D721Med (cell line): Measurements from ENCODE around the gene CCDC178.
"Not testable (repeated sequence)": the region's sequence is repeated elsewhere in the genome, so short reads cannot be mapped to it uniquely, and the experiment has no call there.

Experiments used
- DNase-seq: peaks from one replicate; pipeline ENCODE4 v3.0.0; 2011; ENCODE audit warnings: low spot score; ENCODE audit not compliant: insufficient read length
- FAIRE-seq: peaks from 2 replicates; lab custom pipeline; 2011; peaks lifted over from hg19 to GRCh38; lab: Jason Lieb, UNC
- TF ChIP-seq, protein P1 (sequence below): IDR thresholded peaks from 2 replicates; pipeline ENCODE4 v1.5.1; 2012; ENCODE audit warnings: mild to moderate bottlenecking, control low read depth; ENCODE audit not compliant: insufficient read depth; ENCODE audit errors: missing control alignments

Gene CCDC178

DNA sequence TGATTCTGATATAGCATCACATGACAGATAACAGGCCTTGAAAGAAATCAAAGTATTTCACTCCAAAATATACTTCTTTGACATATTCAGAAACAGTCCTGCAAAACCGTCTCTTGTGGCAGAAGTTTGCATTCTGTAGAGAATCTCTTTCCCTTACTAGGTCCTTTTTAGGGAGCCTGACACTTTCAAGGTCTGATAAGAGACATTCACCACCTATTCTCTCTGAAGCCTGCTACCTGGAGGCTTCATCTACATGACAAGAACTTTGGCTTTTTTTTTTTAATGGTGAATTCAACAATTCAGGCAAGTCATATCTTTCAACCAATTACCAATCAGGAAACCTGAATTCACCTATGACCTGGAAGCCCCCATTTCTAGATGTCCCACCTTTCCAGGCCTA is 83.8 kb downstream of the CCDC178 start:
- peak; percentile 46 for FAIRE-seq
- TF ChIP-seq, protein P1, sequence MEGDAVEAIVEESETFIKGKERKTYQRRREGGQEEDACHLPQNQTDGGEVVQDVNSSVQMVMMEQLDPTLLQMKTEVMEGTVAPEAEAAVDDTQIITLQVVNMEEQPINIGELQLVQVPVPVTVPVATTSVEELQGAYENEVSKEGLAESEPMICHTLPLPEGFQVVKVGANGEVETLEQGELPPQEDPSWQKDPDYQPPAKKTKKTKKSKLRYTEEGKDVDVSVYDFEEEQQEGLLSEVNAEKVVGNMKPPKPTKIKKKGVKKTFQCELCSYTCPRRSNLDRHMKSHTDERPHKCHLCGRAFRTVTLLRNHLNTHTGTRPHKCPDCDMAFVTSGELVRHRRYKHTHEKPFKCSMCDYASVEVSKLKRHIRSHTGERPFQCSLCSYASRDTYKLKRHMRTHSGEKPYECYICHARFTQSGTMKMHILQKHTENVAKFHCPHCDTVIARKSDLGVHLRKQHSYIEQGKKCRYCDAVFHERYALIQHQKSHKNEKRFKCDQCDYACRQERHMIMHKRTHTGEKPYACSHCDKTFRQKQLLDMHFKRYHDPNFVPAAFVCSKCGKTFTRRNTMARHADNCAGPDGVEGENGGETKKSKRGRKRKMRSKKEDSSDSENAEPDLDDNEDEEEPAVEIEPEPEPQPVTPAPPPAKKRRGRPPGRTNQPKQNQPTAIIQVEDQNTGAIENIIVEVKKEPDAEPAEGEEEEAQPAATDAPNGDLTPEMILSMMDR, result no peak
- DNase-seq, result no peak

DNA sequence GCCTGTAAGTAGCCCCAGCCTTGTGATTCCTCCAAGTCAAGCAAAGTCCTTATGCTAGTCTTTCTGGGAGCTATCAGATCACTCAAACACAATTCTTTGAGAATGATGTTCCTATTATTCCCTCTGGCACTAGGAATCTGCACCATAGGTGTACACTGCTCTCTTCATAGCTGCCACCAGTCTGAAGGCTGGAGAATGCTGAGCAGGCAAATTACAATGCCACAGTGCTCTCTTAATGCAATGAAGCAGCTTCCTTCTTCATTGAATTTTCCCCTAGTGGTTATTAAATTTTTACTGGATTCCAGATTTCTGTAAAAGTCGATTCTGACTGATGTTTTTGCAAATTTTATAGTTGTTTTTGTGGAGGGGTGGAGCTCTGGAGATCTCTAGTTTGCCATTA is 84.8 kb downstream of the CCDC178 start:
- no peak for DNase-seq
- no peak for FAIRE-seq
- TF ChIP-seq, protein P1, result no peak

DNA sequence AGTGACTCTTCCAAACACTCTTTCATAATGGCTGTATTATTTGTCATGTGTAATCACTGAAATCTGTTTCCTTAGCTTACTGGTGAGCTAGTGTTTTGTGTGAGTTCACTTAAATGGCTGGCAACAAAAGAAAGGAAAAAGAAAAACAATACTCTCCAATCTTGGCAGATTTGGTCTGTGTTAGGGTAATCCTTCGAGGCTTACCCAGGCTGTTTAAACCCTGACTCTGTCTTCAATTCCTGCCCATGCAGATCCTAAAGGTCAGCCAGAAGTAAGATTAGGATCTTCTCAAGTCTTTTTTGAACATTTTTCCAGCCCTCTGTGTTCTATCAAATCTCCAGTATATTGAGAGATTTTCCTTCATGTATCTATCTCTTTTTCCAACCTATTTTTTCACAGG is 85.3 kb downstream of the CCDC178 start:
- FAIRE-seq, result no peak
- no peak for DNase-seq
- TF ChIP-seq, protein P1, result no peak

DNA sequence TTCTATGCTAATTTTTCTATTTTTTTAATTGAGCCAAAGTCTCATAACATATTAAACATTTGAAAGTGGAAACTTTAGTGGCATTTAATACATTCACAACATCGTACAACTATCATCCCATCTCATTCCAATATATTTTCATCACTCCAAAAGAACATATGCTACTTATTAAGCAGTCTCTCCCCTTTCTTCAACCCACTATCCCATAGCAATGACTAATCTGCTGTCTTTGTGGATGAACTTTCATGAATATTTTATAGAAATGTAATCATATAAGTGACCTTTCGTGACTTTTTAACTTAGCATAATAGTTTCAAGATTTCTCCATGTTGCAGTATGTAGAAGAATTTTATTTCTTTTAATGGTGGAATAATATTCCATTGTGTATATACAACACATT is 90.3 kb downstream of the CCDC178 start:
- TF ChIP-seq, protein P1, result no peak
- no peak for FAIRE-seq
- DNase-seq, result no peak

DNA sequence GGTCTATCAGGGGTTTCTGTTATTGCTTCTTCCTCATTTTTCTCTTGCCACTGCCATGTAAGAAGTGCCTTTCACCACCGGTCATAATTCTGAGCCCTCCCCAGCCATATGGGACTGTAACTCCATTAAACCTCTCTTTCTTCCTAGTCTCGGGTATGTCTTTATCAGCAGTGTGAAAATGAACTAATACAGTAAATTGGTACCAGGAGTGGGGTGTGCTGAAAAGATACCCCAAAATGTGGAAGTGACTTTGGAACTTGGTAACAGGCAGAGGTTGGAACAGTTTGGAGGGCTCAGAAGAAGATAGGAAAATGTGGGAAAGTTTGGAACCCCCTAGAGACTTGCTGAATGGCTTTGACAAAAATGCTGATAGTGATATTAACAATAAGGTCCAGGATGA is 100.8 kb downstream of the CCDC178 start:
- FAIRE-seq, DNase-seq: not testable (repeated sequence)

DNA sequence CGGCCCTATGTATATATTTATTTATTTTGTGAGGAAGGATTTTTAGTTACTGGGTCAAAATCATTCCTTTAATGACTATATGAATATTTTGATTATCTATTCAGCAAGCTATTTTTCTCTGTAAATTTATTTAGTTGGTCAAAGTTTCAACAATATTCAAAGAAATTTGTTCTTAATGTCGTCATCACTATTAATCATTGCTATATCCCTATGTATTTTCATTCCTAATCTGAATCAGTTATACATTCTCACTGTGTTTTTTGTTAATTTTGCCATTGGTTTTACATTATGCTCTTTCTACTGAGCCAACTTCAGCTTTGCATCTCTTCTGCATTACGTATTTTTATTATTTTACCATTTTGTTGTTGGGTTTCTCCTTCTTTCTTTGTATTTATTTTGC is 105.7 kb downstream of the CCDC178 start:
- peak; percentile 21 for FAIRE-seq
- no peak for DNase-seq
- TF ChIP-seq, protein P1, result no peak

DNA sequence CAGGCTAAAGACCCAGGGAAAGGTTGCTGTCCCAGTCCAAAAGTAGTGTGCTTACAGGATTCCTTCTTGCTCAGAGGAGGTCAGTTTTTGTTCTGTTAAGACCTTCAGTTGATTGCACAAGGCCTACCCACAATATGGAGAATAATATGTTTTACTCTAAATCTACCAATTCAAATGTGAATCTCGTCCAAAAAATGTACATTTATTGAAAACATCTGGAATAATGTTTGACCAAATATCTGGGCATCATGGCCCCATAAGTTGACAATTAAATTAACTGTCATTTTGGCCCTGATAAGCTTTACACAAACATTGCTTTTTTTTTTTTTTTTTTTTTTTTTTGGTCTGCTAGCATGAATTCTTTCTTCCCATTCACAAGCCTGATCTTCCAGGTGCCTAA is 109.8 kb downstream of the CCDC178 start:
- no peak for FAIRE-seq
- TF ChIP-seq, protein P1, result no peak
- no peak for DNase-seq

DNA sequence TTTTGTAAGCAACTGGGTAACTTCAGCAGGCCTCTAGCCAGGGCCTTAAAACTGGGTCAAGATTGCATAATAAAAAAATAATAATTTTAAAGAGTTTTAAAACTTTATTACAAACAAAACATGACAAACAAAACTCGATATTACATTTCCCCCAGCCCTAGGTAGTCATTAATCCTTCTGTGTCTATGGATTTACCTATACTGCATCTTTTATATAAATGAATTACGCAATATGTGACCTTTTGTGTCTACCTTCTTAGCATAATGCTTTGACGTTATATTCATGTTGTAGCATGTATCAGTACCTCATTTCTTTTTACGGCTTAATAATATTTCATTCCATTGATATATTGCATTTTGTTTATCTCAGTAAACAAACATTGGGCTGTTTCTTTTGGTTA is 113.5 kb downstream of the CCDC178 start:
- TF ChIP-seq, protein P1, result no peak
- DNase-seq, result no peak
- no peak for FAIRE-seq
